HL-60 (cell line): ENCODE data around the gene BRK1.

Experiments
- GABPA ChIP-seq: IDR thresholded peaks from 2 replicates; pipeline ENCODE4 v1.6.1; 2012; ENCODE audit warnings: low read depth
- POLR2AphosphoS5 ChIP-seq: IDR thresholded peaks from 2 replicates; pipeline ENCODE4 v1.6.1; 2012; ENCODE audit warnings: low read depth
- TF ChIP-seq, protein P1 (sequence below): IDR thresholded peaks from one replicate; pipeline ENCODE4 v1.5.1; 2011; ENCODE audit warnings: low read length, control low read depth, inconsistent platforms; ENCODE audit not compliant: insufficient read depth
- TF ChIP-seq, protein P2 (sequence below): IDR thresholded peaks from 2 replicates; pipeline ENCODE4 v1.6.1; 2012; ENCODE audit warnings: low read depth; ENCODE audit not compliant: insufficient replicate concordance

DNA sequence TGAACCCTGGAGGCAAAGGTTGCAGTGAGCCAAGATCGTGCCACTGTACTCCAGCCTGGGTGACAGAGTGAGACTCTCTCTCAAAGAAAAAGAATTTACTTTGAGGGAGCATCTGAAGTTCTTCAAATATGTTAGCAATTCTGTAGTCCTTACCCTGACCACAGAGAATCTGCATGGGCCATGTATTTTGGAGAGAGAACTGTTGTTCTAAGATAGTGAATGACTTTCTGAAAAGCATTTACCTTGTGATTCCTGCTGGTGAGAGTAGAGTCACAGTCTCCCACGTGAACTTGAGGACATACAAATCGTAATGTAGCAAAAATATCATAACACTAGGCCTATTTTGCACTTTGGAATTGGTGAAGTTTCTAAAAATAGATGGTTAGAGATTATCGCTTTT, 3.9 kb downstream of the BRK1 start:
- TF ChIP-seq, protein P1, sequence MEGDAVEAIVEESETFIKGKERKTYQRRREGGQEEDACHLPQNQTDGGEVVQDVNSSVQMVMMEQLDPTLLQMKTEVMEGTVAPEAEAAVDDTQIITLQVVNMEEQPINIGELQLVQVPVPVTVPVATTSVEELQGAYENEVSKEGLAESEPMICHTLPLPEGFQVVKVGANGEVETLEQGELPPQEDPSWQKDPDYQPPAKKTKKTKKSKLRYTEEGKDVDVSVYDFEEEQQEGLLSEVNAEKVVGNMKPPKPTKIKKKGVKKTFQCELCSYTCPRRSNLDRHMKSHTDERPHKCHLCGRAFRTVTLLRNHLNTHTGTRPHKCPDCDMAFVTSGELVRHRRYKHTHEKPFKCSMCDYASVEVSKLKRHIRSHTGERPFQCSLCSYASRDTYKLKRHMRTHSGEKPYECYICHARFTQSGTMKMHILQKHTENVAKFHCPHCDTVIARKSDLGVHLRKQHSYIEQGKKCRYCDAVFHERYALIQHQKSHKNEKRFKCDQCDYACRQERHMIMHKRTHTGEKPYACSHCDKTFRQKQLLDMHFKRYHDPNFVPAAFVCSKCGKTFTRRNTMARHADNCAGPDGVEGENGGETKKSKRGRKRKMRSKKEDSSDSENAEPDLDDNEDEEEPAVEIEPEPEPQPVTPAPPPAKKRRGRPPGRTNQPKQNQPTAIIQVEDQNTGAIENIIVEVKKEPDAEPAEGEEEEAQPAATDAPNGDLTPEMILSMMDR: no peak
- TF ChIP-seq, protein P2, sequence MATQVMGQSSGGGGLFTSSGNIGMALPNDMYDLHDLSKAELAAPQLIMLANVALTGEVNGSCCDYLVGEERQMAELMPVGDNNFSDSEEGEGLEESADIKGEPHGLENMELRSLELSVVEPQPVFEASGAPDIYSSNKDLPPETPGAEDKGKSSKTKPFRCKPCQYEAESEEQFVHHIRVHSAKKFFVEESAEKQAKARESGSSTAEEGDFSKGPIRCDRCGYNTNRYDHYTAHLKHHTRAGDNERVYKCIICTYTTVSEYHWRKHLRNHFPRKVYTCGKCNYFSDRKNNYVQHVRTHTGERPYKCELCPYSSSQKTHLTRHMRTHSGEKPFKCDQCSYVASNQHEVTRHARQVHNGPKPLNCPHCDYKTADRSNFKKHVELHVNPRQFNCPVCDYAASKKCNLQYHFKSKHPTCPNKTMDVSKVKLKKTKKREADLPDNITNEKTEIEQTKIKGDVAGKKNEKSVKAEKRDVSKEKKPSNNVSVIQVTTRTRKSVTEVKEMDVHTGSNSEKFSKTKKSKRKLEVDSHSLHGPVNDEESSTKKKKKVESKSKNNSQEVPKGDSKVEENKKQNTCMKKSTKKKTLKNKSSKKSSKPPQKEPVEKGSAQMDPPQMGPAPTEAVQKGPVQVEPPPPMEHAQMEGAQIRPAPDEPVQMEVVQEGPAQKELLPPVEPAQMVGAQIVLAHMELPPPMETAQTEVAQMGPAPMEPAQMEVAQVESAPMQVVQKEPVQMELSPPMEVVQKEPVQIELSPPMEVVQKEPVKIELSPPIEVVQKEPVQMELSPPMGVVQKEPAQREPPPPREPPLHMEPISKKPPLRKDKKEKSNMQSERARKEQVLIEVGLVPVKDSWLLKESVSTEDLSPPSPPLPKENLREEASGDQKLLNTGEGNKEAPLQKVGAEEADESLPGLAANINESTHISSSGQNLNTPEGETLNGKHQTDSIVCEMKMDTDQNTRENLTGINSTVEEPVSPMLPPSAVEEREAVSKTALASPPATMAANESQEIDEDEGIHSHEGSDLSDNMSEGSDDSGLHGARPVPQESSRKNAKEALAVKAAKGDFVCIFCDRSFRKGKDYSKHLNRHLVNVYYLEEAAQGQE: no peak
- TF ChIP-seq POLR2AphosphoS5 (no peak), GABPA (no peak)
